Measurements from ENCODE around the gene STARD6. TPM values are rescaled to one million over a fixed set of nuclear protein-coding genes. Genes with fewer than 3 reads are reported as not detected.
A peak's percentile ranks its signal among the peaks of the same experiment; 100 is the strongest.

The STARD6 gene
- not detected in 2 replicates for total RNA-seq (2014; rRNA removed; shearing (Covaris generic))
- not detected in 2 replicates for polyA plus RNA-seq (2016; fragmentation: Nextera tagmentation; extraction: Ambion mirVana)

- TF ChIP-seq EZH2 (IDR thresholded peaks at IDR 0.05; ENCODE audit: insufficient read depth, poor library complexity, severe bottlenecking) (no peak), EZH2phosphoT487 (IDR thresholded peaks at IDR 0.05; ENCODE audit: insufficient read depth, low read depth) (no peak)
- WGBS, 2 experiments (ENCODE audit: low coverage in 1 of 2, low lambda C conversion rate in 2 of 2, missing lambda C conversion rate in 2 of 2): 1 to 2% methylated on average over 43 to 62 of the region's 62 CpGs
- Histone ChIP-seq H2AFZ (peak within 1 kb of the TSS; percentile 93), H3K9ac (peak within 1 kb of the TSS; percentile 85), H3K79me2 (ENCODE audit: insufficient read depth) (peaks cover 18% of the 10 kb centered on the region), H3K4me3 (peak within 1 kb of the TSS; percentile 92), H3K27me3 (replicated peaks; ENCODE audit: insufficient read depth) (no peaks in the 10 kb centered on the region), H3K9me3 (ENCODE audit: low read depth) (no peaks in the 10 kb centered on the region), H3K36me3 (ENCODE audit: low read depth) (no peaks in the 10 kb centered on the region), H3F3A (ENCODE audit: insufficient read depth) (no peaks in the 10 kb centered on the region), H3K4me1 (ENCODE audit: insufficient read depth) (peaks cover 8% of the 10 kb centered on the region; the same call in 1 of the 2 replicates), H4K20me1 (ENCODE audit: insufficient read depth) (no peaks in the 10 kb centered on the region), H3K9me2 (ENCODE audit: insufficient read depth) (no peaks in the 10 kb centered on the region), H3K27ac (peak within 1 kb of the TSS; percentile 59), H3K4me2 (ENCODE audit: unreplicated experiment) (peak within 1 kb of the TSS; percentile 93)
- DNase-seq: peak; percentile 95
- in situ Hi-C loops (cut with MboI): no loop called here
Measured at GRCh38 chr18:54357660-54358494, at the start of gene STARD6, which contains the start of gene C18orf54. Gene STARD6 (minus strand): TSS chr18:54357858. CDS start chr18:54354573, 3,285 bp downstream. Gene C18orf54 (plus strand): TSS chr18:54357906. CDS start chr18:54360573, 2,667 bp downstream.

- Histone ChIP-seq H3K4me2 (ENCODE audit: unreplicated experiment) (no peak overlapping the region), H3K4me3 (no peak overlapping the region), H3K9ac (no peak overlapping the region), H3F3A (ENCODE audit: insufficient read depth) (no peaks in the 10 kb centered on the region), H3K27me3 (replicated peaks; ENCODE audit: insufficient read depth) (no peaks in the 10 kb centered on the region; the same call in 1 of the 2 replicates), H3K27ac (no peak overlapping the region), H3K36me3 (ENCODE audit: low read depth) (no peaks in the 10 kb centered on the region), H3K4me1 (ENCODE audit: insufficient read depth) (no peaks in the 10 kb centered on the region), H3K9me2 (ENCODE audit: insufficient read depth) (no peaks in the 10 kb centered on the region), H2AFZ (no peak overlapping the region), H3K9me3 (ENCODE audit: low read depth) (no peaks in the 10 kb centered on the region), H3K79me2 (ENCODE audit: insufficient read depth) (no peaks in the 10 kb centered on the region), H4K20me1 (ENCODE audit: insufficient read depth) (no peaks in the 10 kb centered on the region)
- no peak for DNase-seq
- in situ Hi-C loops (cut with MboI): loop anchor here (25.0 kb wide), 1 partner anchor 582 kb away; no protein-coding TSS in a partner anchor
- TF ChIP-seq EZH2 (IDR thresholded peaks at IDR 0.05; ENCODE audit: insufficient read depth, poor library complexity, severe bottlenecking): no peak
- TF ChIP-seq EZH2phosphoT487 (IDR thresholded peaks at IDR 0.05; ENCODE audit: insufficient read depth, low read depth): no peak
Measured at GRCh38 chr18:54405290-54405689, 47.6 kb upstream of the STARD6 start.

- H3K9me3 ChIP-seq (ENCODE audit: low read depth): no peaks in the 10 kb centered on the region
- no peak for TF ChIP-seq EZH2 (IDR thresholded peaks at IDR 0.05; ENCODE audit: insufficient read depth, poor library complexity, severe bottlenecking)
- no peak for TF ChIP-seq EZH2phosphoT487 (IDR thresholded peaks at IDR 0.05; ENCODE audit: insufficient read depth, low read depth)
- in situ Hi-C loops (cut with MboI): no loop called here
- no peak overlapping the region for H3K27ac ChIP-seq
- no peaks in the 10 kb centered on the region for H3K79me2 ChIP-seq (ENCODE audit: insufficient read depth)
- H3K9me2 ChIP-seq (ENCODE audit: insufficient read depth): no peaks in the 10 kb centered on the region
- 7 to 19% methylated on average over 1 of the region's 1 CpG for WGBS, 2 experiments (ENCODE audit: low coverage in 1 of 2, low lambda C conversion rate in 2 of 2, missing lambda C conversion rate in 2 of 2)
- H3K9ac ChIP-seq: no peak overlapping the region
- no peaks in the 10 kb centered on the region for H3K4me1 ChIP-seq (ENCODE audit: insufficient read depth)
- H3K27me3 ChIP-seq (replicated peaks; ENCODE audit: insufficient read depth): 0 out of 2 replicates have a peak, but pooled peaks cover 11% of the 10 kb centered on the region
- H2AFZ ChIP-seq: no peak overlapping the region
- no peaks in the 10 kb centered on the region for H3F3A ChIP-seq (ENCODE audit: insufficient read depth)
- no peak overlapping the region for H3K4me3 ChIP-seq
- no peak overlapping the region for H3K4me2 ChIP-seq (ENCODE audit: unreplicated experiment)
- no peaks in the 10 kb centered on the region for H4K20me1 ChIP-seq (ENCODE audit: insufficient read depth)
- no peak for DNase-seq
- no peaks in the 10 kb centered on the region for H3K36me3 ChIP-seq (ENCODE audit: low read depth)
Measured at GRCh38 chr18:54396760-54397159, 39.1 kb upstream of the STARD6 start.

- TF ChIP-seq EZH2 (IDR thresholded peaks at IDR 0.05; ENCODE audit: insufficient read depth, poor library complexity, severe bottlenecking): no peak
- TF ChIP-seq EZH2phosphoT487 (IDR thresholded peaks at IDR 0.05; ENCODE audit: insufficient read depth, low read depth): no peak
- Histone ChIP-seq H2AFZ (no peak overlapping the region), H3K9me3 (ENCODE audit: low read depth) (no peaks in the 10 kb centered on the region), H3K79me2 (ENCODE audit: insufficient read depth) (no peaks in the 10 kb centered on the region), H3K9me2 (ENCODE audit: insufficient read depth) (no peaks in the 10 kb centered on the region), H3F3A (ENCODE audit: insufficient read depth) (no peaks in the 10 kb centered on the region), H4K20me1 (ENCODE audit: insufficient read depth) (no peaks in the 10 kb centered on the region), H3K4me1 (ENCODE audit: insufficient read depth) (no peaks in the 10 kb centered on the region), H3K4me2 (ENCODE audit: unreplicated experiment) (no peak overlapping the region), H3K36me3 (ENCODE audit: low read depth) (no peaks in the 10 kb centered on the region), H3K27me3 (replicated peaks; ENCODE audit: insufficient read depth) (0 out of 2 replicates have a peak, but pooled peaks cover 11% of the 10 kb centered on the region), H3K4me3 (no peak overlapping the region), H3K9ac (no peak overlapping the region), H3K27ac (no peak overlapping the region)
- 50 to 72% methylated on average over 1 of the region's 1 CpG for WGBS, 2 experiments (ENCODE audit: low coverage in 1 of 2, low lambda C conversion rate in 2 of 2, missing lambda C conversion rate in 2 of 2)
- no peak for DNase-seq
- in situ Hi-C loops (cut with MboI): no loop called here
Measured at GRCh38 chr18:54393648-54394294, 36.1 kb upstream of the STARD6 start.
